Measurements from ENCODE around the gene FLNB. TPM values are rescaled to one million over a fixed set of nuclear protein-coding genes. Genes with fewer than 3 reads are reported as not detected.

Gene FLNB
- total RNA-seq, 1 experiment from 2014 or later: 83.4 TPM

DNA sequence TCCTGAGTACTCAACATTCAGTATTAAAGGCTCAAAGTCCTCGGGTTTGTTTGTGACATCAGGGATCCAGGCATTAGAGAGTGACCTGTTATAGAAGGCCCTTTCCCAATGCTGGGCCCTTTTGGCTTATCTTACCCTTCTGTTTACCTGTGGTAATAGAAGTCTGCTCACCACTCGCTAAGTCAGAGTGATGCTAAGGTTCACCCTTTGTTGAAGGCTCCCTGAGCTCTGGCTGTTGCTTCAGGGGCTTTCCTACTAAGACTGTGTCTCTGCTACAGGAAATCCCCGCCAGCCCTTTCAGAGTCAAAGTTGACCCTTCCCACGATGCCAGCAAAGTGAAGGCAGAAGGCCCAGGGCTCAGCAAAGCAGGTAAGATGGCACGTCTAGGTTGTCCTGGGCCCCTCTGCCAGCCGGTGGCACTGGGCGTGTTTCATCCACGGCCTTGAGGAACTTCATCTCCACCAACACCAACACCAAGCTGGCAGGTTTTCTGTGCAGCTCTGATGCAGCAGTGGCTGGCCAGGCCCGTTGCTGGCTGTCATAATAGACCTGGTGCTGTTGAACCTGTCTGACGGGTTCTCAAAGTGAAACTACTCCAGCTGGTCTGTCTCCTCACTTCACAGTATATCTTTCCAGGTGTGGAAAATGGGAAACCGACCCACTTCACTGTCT, 103.4 kb downstream of the FLNB start:
- H3K27ac ChIP-seq (ENCODE audit: insufficient read length, low read depth, low read length): no peak overlapping the region
- no CpG with 5 or more reads among the region's 11 CpGs for WGBS (ENCODE audit: extremely low coverage, insufficient read length, low lambda C conversion rate)
- no peaks in the 10 kb centered on the region for H3K79me2 ChIP-seq (ENCODE audit: insufficient read depth, low read length)
- H3T11ph ChIP-seq (ENCODE audit: low read length): no peak overlapping the region
- H3K4ac ChIP-seq (ENCODE audit: low read depth, low read length): no peak overlapping the region
- H2BK120ac ChIP-seq (ENCODE audit: low read depth, low read length, poor library complexity, severe bottlenecking): no peak overlapping the region
- no peak overlapping the region for H2BK12ac ChIP-seq (ENCODE audit: insufficient read length, low read depth, low read length)
- H4K20me1 ChIP-seq (ENCODE audit: control insufficient read depth, insufficient read depth, insufficient read length): no peaks in the 10 kb centered on the region
- H2BK20ac ChIP-seq (ENCODE audit: low read depth, low read length, poor library complexity, severe bottlenecking): no peak overlapping the region
- Mint-ChIP-seq H3K9me3 (no peaks in the 10 kb centered on the region), H3K4me1 (no peaks in the 10 kb centered on the region), H3K36me3 (ENCODE audit: insufficient read depth in 1 of 3, low read depth in 3 of 3) (peaks cover 34 to 82% (median 72%) of the 10 kb centered on the region in 3 experiments; a peak in 6 of 7 replicates), H3K27ac (peak overlapping the region in 2 of 3 experiments; percentile 44 to 84; a peak in 2 of 7 replicates), H3K4me3 (no peak overlapping the region), H3K27me3 (ENCODE audit: low read depth) (no peaks in the 10 kb centered on the region; the same call in 1 of the 2 replicates)
- H2BK15ac ChIP-seq (ENCODE audit: low read depth, low read length): no peak overlapping the region
- no peak overlapping the region for H2BK5ac ChIP-seq (ENCODE audit: insufficient read length, low read length)
- H3K4me2 ChIP-seq (ENCODE audit: insufficient read depth, insufficient read length, low read length): no peak overlapping the region
- H3K4me1 ChIP-seq (ENCODE audit: insufficient read depth, low read length): no peaks in the 10 kb centered on the region
- no peak overlapping the region for H2AFZ ChIP-seq (ENCODE audit: low read length)
- no peaks in the 10 kb centered on the region for H3K9me3 ChIP-seq (ENCODE audit: control insufficient read depth, low read depth, low read length)
- no peaks in the 10 kb centered on the region for H3K27me3 ChIP-seq (ENCODE audit: insufficient read depth, low read length)
- no peak for DNase-seq
- no peak overlapping the region for H3K9ac ChIP-seq (ENCODE audit: extremely low read depth, insufficient read length, low read length)
- H3K18ac ChIP-seq (ENCODE audit: insufficient read length, low read depth, low read length): no peak overlapping the region
- H3K56ac ChIP-seq (ENCODE audit: insufficient read length, low read depth, low read length): no peak overlapping the region
- H4K5ac ChIP-seq (ENCODE audit: insufficient read length, low read depth, low read length): no peak overlapping the region
- no peak overlapping the region for H4K8ac ChIP-seq (replicated peaks; ENCODE audit: insufficient read length, low read depth, low read length)
- no peaks in the 10 kb centered on the region for H3K23me2 ChIP-seq (ENCODE audit: insufficient read length, low read depth, low read length, poor library complexity, severe bottlenecking)
- no peak overlapping the region for H2AK5ac ChIP-seq (ENCODE audit: insufficient read length, low read length)
- TF ChIP-seq, protein P1, sequence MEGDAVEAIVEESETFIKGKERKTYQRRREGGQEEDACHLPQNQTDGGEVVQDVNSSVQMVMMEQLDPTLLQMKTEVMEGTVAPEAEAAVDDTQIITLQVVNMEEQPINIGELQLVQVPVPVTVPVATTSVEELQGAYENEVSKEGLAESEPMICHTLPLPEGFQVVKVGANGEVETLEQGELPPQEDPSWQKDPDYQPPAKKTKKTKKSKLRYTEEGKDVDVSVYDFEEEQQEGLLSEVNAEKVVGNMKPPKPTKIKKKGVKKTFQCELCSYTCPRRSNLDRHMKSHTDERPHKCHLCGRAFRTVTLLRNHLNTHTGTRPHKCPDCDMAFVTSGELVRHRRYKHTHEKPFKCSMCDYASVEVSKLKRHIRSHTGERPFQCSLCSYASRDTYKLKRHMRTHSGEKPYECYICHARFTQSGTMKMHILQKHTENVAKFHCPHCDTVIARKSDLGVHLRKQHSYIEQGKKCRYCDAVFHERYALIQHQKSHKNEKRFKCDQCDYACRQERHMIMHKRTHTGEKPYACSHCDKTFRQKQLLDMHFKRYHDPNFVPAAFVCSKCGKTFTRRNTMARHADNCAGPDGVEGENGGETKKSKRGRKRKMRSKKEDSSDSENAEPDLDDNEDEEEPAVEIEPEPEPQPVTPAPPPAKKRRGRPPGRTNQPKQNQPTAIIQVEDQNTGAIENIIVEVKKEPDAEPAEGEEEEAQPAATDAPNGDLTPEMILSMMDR (conservative IDR thresholded peaks at IDR 0.05): no peak
- no peak overlapping the region for H4K91ac ChIP-seq (ENCODE audit: insufficient read length, low read depth, low read length)
- H3K23ac ChIP-seq (ENCODE audit: insufficient read length, low read depth, low read length): no peak overlapping the region
- H3K14ac ChIP-seq (ENCODE audit: insufficient read depth, low read length): no peak overlapping the region
- H3K79me1 ChIP-seq (ENCODE audit: insufficient read depth, low read depth, low read length, poor library complexity, severe bottlenecking): no peaks in the 10 kb centered on the region

Measured in H9 (cell line).